SKM-1 treated with dmso at 0.1 percent for 144 hours (cell line): ENCODE results near the gene DPPA5.
"Not testable (repeated sequence)": the region's sequence is repeated elsewhere in the genome, so short reads cannot be mapped to it uniquely, and the experiment has no call there.

Experiments
- DNase-seq: peaks from one replicate; lab custom pipeline; 2025; ENCODE audit not compliant: unreplicated experiment; lab: John Stamatoyannopoulos, UW

DPPA5 gene

GRCh38 chr6:73364549-73364948, 10.5 kb upstream of the DPPA5 start:
- no peak for DNase-seq

GRCh38 chr6:73364121-73364520, 10.0 kb upstream of the DPPA5 start:
- DNase-seq, result no peak

- no peak for DNase-seq
Observed at GRCh38 chr6:73363537-73363875, 9.4 kb upstream of the DPPA5 start.

- DNase-seq, result no peak
Observed at GRCh38 chr6:73362869-73363536, 8.9 kb upstream of the DPPA5 start.

GRCh38 chr6:73362358-73362757, 8.3 kb upstream of the DPPA5 start, which contains the start of gene KHDC3L:
Gene KHDC3L (plus strand): TSS chr6:73362658. CDS start chr6:73362730, 72 bp downstream.
- no peak for DNase-seq

GRCh38 chr6:73349311-73349710, 4.8 kb downstream of the DPPA5 start:
- no peak for DNase-seq

GRCh38 chr6:73348550-73349204, 5.4 kb downstream of the DPPA5 start:
- DNase-seq, result no peak

- DNase-seq, result no peak
Observed at GRCh38 chr6:73343164-73343563, 10.9 kb downstream of the DPPA5 start.

GRCh38 chr6:73342174-73342573, 11.9 kb downstream of the DPPA5 start:
- DNase-seq, result no peak

- no peak for DNase-seq
Observed at GRCh38 chr6:73341335-73341734, 12.7 kb downstream of the DPPA5 start.

GRCh38 chr6:73340048-73340447, 14.0 kb downstream of the DPPA5 start:
- no peak for DNase-seq

- no peak for DNase-seq
Observed at GRCh38 chr6:73339340-73339739, 14.7 kb downstream of the DPPA5 start.

GRCh38 chr6:73329201-73329600, 24.9 kb downstream of the DPPA5 start:
- no peak for DNase-seq

- no peak for DNase-seq
Observed at GRCh38 chr6:73328790-73329189, 25.3 kb downstream of the DPPA5 start.

- no peak for DNase-seq
Observed at GRCh38 chr6:73325656-73326055, 28.4 kb downstream of the DPPA5 start.

- no peak for DNase-seq
Observed at GRCh38 chr6:73323323-73323722, 30.8 kb downstream of the DPPA5 start.

GRCh38 chr6:73314577-73315492, 39.2 kb downstream of the DPPA5 start:
- no peak for DNase-seq

- not testable (repeated sequence) for DNase-seq
Observed at GRCh38 chr6:73310503-73310845, 43.6 kb downstream of the DPPA5 start.

- DNase-seq, result peak; percentile 74
Observed at GRCh38 chr6:73309785-73310502, 44.1 kb downstream of the DPPA5 start.

- no peak for DNase-seq
Observed at GRCh38 chr6:73309535-73309784, 44.6 kb downstream of the DPPA5 start.

GRCh38 chr6:73308712-73309534, 45.2 kb downstream of the DPPA5 start:
- DNase-seq, result no peak
